HG02623 (cell line): ENCODE data around the gene FAM200B.
A peak's percentile ranks its signal among the peaks of the same experiment; 100 is the strongest.

Experiments used
- ATAC-seq: cut with Tn5 transposase; IDR thresholded peaks from one replicate; pipeline ENCODE4 v1.9.1; 2021; ENCODE audit warnings: moderate library complexity; ENCODE audit not compliant: unreplicated experiment

The FAM200B gene

DNA sequence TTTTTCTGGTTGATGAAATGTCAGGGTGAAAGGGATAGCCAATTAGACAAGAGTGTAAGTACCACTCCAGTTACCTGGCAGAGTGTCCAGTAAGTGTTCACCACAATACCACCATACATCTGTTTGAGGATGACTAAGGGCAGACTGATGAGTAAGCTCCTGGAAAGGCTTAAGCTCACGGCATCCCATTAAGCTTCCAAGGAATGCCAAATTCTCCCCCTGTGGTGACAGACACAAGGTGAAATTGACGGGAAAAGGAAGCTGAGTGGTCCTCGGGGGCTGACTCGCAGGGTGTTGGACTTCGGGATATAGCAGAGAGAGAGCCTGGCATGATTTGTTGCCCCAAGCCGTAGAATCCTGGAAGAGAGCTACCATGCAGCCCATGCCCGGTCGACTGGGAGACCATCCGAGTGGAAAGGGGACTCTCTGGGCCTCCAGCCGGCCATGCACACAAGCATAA is 13.6 kb downstream of the FAM200B start:
- no peak for ATAC-seq

DNA sequence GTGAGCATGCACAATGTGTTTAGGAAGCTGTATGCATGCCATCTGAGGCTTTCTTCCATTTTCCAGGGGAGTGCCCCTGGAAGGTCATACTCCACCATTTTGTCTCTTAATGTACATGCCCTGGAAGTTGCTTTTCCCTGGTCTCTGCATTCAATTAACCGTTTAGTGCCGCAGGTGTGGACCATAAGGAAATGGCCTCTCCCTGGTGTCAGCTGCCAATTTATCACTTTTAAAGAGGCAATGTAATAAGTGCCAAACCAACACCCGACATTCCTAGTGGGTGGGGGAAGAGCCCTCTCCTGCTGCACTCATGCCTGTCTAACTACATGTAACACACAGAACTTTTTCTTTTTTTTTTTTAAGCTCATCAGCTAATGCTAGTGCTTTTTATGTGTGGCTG is 14.1 kb downstream of the FAM200B start:
- no peak for ATAC-seq

DNA sequence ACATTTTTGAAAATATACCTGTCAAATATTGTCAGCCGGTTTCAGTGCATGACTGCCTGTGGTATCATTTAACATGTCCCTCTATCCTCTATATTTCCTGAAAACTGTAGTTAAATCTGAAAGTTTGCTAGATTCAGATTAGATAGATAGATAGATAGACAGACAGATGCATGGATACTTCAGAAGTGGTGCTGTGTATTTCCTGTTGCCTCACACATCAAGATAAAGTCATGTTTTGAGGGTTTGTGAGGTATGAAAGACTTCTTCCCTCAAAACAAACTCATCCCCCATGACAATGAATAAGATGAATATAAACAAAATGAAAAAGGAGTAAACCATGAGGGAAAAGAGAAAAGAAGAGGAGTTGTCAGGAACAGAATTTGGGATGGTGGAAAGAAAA is 15.2 kb downstream of the FAM200B start:
- no peak for ATAC-seq

DNA sequence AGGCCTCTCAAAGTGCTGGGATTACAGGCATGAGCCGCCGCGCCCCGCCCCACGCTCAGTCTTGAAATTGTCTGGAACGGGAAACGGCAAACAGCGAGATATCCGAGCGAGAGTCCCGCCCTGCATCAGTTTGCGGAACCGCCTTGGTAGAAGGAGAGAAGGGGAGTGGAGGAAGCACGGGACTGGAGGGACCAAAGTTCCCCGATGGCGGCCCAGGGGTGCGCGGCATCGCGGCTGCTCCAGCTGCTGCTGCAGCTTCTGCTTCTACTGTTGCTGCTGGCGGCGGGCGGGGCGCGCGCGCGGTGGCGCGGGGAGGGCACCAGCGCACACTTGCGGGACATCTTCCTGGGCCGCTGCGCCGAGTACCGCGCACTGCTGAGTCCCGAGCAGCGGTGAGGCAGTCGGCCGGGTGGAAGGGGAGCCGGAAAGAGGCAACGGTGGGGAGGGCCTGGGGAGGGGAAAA is 21.3 kb downstream of the FAM200B start, which contains the start of gene BST1:
TSS of gene BST1 (plus strand) at position 125 of the 463 bp plus-strand sequence. CDS start at position 205, 80 bp downstream.
- ATAC-seq, result peak; percentile 52

DNA sequence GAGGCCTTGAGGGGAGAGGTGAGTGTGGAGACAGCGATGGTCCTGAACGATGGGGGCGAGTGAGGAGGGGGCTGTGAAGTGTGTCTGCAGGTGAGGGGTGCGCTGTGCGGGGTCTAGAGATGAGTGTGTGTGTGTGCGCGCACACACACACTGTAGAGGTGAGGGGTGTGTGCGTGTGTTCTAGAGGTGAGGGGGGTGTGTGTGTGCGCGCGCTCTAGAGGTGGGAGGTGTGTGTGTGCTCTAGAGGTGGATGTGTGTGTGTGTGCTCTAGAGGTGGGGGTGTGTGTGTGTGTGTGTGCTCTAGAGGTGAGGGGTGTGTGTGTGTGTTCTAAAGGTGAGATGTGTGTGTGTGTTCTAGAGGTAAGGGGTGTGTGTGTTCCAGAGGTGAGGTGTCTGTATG is 21.8 kb downstream of the FAM200B start:
- ATAC-seq, result no peak

GRCh38 chr4:15704129-15704528 is 22.5 kb downstream of the FAM200B start:
- no peak for ATAC-seq

DNA sequence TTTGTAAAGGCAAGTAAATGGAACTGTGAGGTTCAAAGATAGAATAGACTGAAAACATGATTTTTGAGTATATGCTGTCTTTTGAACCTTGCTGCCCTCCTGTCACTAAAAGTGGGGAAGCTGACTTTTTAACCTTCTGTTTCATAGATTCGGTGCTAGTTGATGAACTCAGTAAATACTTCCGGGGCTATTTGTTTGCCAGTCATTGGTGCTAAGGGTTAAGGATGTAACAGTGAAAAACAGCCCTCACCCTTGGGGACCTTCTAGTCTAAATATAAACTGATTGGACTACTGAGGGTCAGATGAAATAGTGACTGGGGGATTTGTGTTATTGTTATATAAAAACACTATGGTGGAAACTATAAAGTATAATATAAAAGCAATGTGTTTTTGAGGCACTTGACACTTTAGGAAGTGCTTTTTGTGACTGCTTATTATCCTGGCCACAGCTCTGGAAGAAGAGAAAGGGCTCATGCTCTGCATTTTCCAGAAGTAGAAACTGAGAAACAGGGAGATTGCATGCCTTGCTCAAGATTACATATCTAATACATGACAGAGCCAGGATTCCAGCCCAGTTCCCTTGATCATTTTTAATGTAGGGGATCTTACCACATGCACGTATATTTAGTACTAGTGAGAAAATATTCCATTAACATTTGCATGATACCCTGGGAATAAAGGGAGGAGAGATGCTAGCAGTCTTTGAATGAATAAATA is 25.2 kb downstream of the FAM200B start:
- no peak for ATAC-seq

DNA sequence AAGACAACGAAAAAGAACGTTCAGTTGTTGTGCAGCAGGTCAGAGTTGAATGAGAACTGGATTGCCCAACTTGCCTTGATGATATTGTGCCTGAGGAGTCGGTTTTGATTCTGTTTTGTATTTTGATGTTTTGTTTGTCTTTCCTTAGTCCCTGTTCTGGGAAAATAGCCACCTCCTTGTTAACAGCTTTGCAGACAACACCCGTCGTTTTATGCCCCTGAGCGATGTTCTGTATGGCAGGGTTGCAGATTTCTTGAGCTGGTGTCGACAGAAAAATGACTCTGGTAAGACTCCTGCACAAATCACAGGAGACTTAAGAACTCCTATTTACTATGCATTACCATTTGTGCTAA is 25.7 kb downstream of the FAM200B start:
- no peak for ATAC-seq

DNA sequence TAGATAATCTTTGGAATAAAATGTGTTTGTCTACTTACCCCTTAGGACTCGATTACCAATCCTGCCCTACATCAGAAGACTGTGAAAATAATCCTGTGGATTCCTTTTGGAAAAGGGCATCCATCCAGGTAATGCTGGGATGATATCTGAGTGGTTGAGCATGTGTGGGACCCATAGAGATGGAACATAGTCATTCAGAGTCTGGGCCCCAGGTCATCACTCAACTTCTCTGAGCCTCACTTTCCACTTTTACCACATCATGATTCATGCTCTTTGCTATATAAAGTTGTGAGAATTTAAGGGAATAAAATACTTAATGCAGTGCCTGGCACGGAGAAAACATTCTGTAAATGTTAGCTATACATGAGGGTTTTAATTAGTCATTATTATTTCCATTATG is 30.1 kb downstream of the FAM200B start:
- ATAC-seq, result no peak

GRCh38 chr4:15712214-15712613 is 30.6 kb downstream of the FAM200B start:
- no peak for ATAC-seq

GRCh38 chr4:15714141-15714540 is 32.5 kb downstream of the FAM200B start:
- no peak for ATAC-seq

- no peak for ATAC-seq
Observed at GRCh38 chr4:15714646-15715435, 33.2 kb downstream of the FAM200B start.

DNA sequence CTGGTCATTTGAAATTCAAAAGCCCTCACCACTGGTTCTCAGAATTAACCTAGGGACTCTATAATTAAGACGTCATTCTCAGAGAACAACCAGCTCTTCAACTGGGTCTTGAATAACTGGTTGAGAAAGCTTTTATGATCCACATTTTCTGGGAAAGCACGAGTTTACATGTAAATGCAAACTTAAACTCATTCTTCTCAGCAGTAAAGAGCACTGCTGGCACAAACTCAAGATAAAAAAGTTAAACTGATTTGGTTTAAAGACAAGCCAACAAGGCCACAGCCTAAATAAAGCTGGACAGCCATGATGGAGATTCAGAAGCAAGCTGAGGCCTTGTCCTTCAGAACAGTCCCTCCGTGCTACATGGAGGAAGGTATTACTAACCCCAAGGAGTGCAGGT is 34.5 kb downstream of the FAM200B start:
- no peak for ATAC-seq

DNA sequence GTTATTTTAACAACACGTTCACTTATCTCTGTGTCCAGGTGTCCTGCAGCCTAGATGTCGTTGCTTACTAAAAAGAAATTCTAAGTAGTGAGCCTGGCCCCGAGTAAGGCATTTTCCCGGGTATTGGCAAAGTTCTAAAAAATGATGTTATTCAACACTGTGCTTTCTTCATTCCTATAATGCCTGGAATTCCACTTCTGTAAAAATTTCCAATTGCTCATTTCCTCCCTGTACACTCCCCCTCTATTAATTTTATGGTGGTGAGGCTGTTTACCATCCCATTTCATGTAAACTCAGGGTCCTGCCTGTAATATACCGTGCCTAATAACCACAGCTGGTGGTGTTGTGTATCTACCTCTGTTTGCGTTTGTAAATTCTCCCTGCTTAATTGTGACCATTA is 35.5 kb downstream of the FAM200B start:
- no peak for ATAC-seq

DNA sequence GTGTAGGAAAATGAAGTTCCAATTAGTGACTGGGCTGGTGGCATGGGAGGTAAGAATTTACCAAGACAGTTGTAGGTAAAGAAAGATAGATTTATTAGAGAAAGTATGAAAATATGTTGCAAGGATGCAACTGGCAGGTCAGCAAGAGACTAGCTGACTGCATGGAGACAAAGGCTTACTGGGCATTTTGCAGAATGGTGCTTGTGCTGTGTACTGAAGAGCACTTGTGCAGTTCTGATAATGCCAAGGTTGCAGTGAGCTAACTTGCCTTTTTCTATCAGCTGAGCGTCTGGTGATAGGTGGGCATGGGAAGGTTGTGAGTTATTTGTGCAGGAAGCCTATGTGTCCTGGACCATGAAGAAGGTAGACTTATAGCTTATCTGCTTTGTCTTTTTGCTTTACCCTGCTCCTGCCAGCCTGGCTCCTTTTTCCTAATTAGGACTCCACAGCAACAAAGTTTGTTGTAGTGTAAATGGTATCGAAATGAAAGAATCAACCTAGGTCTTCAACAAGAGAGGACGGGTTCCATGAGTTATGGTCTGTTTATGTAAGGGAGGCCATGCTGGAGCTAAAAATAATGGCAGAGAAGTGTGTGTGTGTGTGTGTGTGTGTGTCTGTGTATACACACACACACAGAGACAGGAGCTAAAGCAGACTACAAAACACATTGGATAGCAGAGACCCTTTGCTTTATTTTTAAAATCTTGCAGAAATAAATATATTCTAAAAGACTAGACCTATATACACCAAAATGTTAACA is 36.2 kb downstream of the FAM200B start:
- ATAC-seq, result no peak

GRCh38 chr4:15718465-15718864 is 36.8 kb downstream of the FAM200B start:
- no peak for ATAC-seq

- ATAC-seq, result no peak
Observed at GRCh38 chr4:15718959-15719358, 37.3 kb downstream of the FAM200B start.

GRCh38 chr4:15719506-15719905 is 37.9 kb downstream of the FAM200B start:
- ATAC-seq, result no peak

DNA sequence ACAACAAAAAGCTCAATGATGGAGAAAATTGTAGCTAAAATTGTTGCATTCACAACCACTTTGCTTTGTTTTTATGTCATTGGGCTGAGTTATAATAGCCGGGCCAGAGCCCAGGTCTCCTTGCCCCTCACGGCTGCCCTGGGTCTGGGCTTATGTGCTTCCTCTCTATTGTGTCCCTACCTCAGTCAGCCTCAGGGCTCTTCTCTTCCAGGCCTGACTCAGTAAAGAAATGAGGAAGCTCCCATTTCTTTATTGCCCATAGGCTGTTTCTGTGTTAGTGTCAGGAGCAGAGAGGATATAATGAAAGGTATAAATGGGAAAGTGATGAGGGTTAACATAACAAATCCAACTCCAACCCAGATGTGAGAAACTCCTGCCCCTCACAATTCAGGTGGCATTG is 39.2 kb downstream of the FAM200B start:
- ATAC-seq, result no peak

DNA sequence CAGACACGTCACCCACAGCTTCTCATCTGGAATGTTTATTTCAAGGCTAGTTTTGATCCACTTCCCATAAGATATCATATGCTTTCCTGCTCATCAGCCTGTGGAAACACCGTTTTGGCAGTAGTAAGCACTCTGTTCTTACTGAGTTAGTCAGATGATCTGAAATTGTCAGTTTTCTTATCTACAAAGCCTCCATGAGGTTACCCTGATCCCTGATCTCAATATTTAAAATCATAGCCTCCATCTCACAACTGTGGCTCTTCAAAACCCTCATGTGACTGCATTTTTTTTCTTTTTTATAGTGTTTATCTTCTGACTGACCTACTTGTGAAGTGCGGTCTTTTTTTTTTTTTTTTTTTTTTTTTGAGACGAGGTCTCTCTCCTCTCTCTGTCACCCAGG is 44.0 kb downstream of the FAM200B start:
- no peak for ATAC-seq

DNA sequence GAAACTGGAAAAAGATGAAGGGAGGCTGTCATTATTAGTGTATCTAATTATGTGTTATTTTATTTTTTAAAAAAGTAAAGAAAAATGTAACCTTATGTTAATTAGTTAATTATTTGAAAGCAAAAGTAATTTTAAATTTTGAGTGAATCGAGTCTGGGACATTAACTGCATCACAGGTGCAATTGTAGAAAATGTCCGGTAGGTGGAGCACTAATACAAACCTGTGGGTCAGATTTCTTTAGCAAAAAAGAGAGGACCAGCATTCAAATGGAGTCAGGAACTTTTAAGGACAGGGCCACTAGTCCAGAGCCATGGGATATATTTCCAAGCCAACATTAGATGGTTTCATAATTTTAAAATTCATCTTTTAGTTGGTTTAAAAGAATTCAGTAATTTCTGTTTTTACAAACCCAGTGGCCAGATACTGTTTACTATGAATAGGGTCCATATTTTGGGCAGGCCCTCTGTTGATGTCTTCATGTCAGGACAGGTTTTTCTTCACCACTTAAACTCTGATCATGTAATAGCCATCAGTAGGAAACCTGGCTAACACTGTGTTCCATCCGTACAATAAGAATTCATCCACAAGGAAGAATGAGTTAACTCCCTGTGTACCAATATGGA is 48.4 kb downstream of the FAM200B start:
- ATAC-seq, result no peak
